GM18520 (cell line): ENCODE measurements around the gene YAE1.

Experiments used
- ATAC-seq: cut with Tn5 transposase; IDR thresholded peaks from one replicate; pipeline ENCODE4 v1.9.1; 2021; ENCODE audit not compliant: unreplicated experiment

The YAE1 gene

GRCh38 chr7:39606941-39607340, 40.7 kb downstream of the YAE1 start:
- no peak for ATAC-seq

GRCh38 chr7:39607865-39608264, 41.7 kb downstream of the YAE1 start:
- ATAC-seq, result no peak

GRCh38 chr7:39608278-39608677, 42.1 kb downstream of the YAE1 start:
- no peak for ATAC-seq

GRCh38 chr7:39609113-39609934, 43.1 kb downstream of the YAE1 start:
- ATAC-seq, result no peak

GRCh38 chr7:39609935-39610263, 43.7 kb downstream of the YAE1 start:
- ATAC-seq, result no peak

- ATAC-seq, result no peak
Observed at GRCh38 chr7:39613577-39613976, 47.4 kb downstream of the YAE1 start.

GRCh38 chr7:39614299-39614698, 48.1 kb downstream of the YAE1 start:
- ATAC-seq, result no peak

- no peak for ATAC-seq
Observed at GRCh38 chr7:39615350-39615975, 49.3 kb downstream of the YAE1 start.

- ATAC-seq, result no peak
Observed at GRCh38 chr7:39616138-39616537, 49.9 kb downstream of the YAE1 start.

GRCh38 chr7:39617005-39617404, 50.8 kb downstream of the YAE1 start:
- no peak for ATAC-seq

GRCh38 chr7:39618868-39619267, 52.7 kb downstream of the YAE1 start:
- no peak for ATAC-seq

GRCh38 chr7:39620486-39620885, 54.3 kb downstream of the YAE1 start:
- no peak for ATAC-seq

GRCh38 chr7:39621261-39621660, 55.1 kb downstream of the YAE1 start:
- no peak for ATAC-seq

GRCh38 chr7:39621784-39622411, 55.7 kb downstream of the YAE1 start:
- peak; percentile 29 for ATAC-seq
